Stimulated activated CD4-positive, alpha-beta T cell treated with anti-CD3 and anti-CD28 coated beads, TNF-alpha, amount 100 ng/mL, for 1 hour (primary cell): ENCODE measurements around the gene PML.
A peak's percentile ranks its signal among the peaks of the same experiment; 100 is the strongest.
"Not testable (repeated sequence)": the region's sequence is repeated elsewhere in the genome, so short reads cannot be mapped to it uniquely, and the experiment has no call there.

ENCODE experiments used
- DNase-seq, 3 donors: peaks; one replicate each; pipeline ENCODE4 v3.0.0-alpha.2; 2020; ENCODE audit warnings: low read depth in 3 of 3, low spot score in 1 of 3

PML gene

GRCh38 chr15:73957276-73957675 is 37.2 kb upstream of the PML start:
- no peak for DNase-seq

GRCh38 chr15:73957785-73958184 is 36.7 kb upstream of the PML start:
- DNase-seq: no peak

GRCh38 chr15:73959012-73959581 is 35.4 kb upstream of the PML start:
- no peak for DNase-seq

GRCh38 chr15:73959801-73960200 is 34.7 kb upstream of the PML start:
- DNase-seq: no peak

GRCh38 chr15:73960472-73961070 is 33.9 kb upstream of the PML start:
- DNase-seq: not testable (repeated sequence)

GRCh38 chr15:73962433-73962832 is 32.1 kb upstream of the PML start:
- DNase-seq: no peak

- peak; percentile 68 to 82 (median 69) for DNase-seq
These were observed 29.8 kb upstream of the PML start for GRCh38 chr15:73964736-73965093.

- peak in 1 of 3 donors; percentile 42 for DNase-seq
These were observed 29.3 kb upstream of the PML start for GRCh38 chr15:73965094-73965757.

- DNase-seq: no peak
These were observed 28.8 kb upstream of the PML start for GRCh38 chr15:73965758-73966113.

- no peak for DNase-seq
These were observed 26.1 kb upstream of the PML start for GRCh38 chr15:73968461-73968860.

- DNase-seq: no peak
These were observed 25.3 kb upstream of the PML start for GRCh38 chr15:73969151-73969759.

- peak; percentile 31 to 70 (median 50) for DNase-seq
These were observed 21.4 kb upstream of the PML start for GRCh38 chr15:73972984-73973682.

- not testable (repeated sequence) for DNase-seq
These were observed 20.8 kb upstream of the PML start for GRCh38 chr15:73973683-73974200.

GRCh38 chr15:73975440-73976125 is 18.9 kb upstream of the PML start:
- DNase-seq: not testable (repeated sequence)

GRCh38 chr15:73978896-73979295 is 15.6 kb upstream of the PML start:
- DNase-seq: no peak

- DNase-seq: no peak
These were observed 14.9 kb upstream of the PML start for GRCh38 chr15:73979636-73980035.

- DNase-seq: no peak
These were observed 12.7 kb upstream of the PML start for GRCh38 chr15:73981761-73982221.

GRCh38 chr15:73982222-73982962 is 12.1 kb upstream of the PML start:
- no peak for DNase-seq

- no peak for DNase-seq
These were observed 11.2 kb upstream of the PML start for GRCh38 chr15:73983211-73983727.

GRCh38 chr15:73983773-73984172 is 10.7 kb upstream of the PML start:
- DNase-seq: no peak
